GM21529 (cell line): ENCODE data around the gene RAB3IL1.

Source experiments
- ATAC-seq: cut with Tn5 transposase; IDR thresholded peaks from one replicate; pipeline ENCODE4 v1.9.1; 2021; ENCODE audit not compliant: unreplicated experiment

RAB3IL1 gene

DNA sequence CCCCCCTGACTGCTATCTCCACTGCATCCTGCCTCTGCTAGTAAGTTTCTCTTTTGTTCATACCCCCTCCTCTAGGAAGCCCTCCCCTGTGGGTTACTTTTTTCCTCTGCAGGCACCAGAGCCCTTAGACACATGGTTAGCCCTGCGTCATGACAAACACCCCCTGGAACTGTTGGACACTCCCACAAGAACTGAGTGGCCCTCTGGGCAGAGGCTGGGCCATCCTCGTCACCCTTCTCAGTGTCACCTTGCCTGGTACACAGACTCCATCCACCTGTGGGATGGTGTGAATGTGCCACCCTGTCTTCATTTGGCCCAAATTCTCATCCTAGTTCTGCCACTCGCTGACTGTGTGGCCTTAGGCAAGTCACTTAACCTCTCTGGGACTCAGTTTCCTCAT is 4.1 kb upstream of the RAB3IL1 start:
- ATAC-seq: no peak

- ATAC-seq: no peak
Observed at GRCh38 chr11:61919705-61920631, 2.6 kb upstream of the RAB3IL1 start.

- no peak for ATAC-seq
Observed at GRCh38 chr11:61918938-61919704, 1.8 kb upstream of the RAB3IL1 start.

- no peak for ATAC-seq
Observed at GRCh38 chr11:61918251-61918937, 1.0 kb upstream of the RAB3IL1 start.

DNA sequence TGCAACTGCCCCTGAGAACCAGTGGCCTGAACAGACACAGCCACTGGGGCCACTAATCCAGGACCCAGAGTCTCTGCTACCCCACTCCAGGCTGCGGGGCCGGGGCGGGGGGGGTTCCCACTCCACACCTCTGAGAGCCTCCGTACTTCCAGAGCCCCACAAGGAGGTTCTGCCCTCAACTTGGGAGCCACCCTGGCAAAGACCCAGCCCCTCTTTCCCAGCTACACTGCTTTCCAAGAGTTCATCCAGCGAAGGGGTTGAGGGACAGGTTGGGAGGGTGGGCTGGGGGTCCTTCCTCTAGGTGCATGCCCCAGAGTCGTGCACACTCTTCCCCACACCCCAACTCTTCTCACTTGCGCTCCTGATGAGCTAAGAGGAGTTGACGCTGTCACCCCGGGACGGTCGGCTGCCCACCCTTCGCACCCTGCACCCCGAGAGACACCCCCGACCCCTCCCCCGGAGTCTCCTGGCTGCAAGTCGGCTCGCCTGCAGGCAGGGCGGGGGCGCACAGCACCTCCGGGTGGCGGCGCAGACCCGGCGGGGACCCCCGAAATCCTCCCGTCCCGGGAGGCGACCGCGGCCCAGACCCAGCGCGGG is 531 bp downstream of the RAB3IL1 start:
- no peak for ATAC-seq

DNA sequence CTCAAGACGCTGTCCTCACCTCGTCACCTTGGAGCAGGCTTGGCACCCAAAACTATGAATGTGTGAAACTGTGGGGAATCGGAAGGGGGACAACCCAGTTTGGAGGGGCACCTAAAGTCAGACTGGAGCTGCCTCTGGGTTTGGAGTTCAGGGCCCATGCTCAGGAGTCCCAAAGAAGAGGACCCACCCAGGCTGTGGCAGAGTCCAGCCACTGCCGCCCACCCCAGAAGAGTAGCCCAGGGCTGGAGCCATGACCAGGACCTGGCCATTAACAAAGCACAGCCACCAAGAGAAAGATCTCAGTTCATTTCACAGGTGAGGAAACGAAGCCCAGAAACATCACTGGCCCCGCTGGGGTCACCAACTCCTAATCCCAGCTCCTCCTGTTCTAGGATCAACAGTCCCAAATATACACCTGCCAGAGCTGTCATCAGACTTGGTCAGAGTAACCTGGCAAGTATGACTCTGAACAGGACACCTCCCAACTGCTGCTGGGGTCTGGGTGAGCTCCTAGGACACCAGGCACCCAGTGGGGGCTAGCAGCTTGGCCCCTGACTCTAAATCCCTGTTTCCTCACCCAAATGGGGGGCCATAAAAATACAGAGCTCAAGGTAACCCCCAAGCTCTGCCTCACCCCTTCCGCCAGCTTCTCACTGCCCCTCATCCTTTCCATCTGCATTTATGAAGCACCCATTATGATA is 2.7 kb downstream of the RAB3IL1 start:
- ATAC-seq: no peak

GRCh38 chr11:61913699-61914395 is 3.5 kb downstream of the RAB3IL1 start:
- no peak for ATAC-seq

- ATAC-seq: no peak
Observed at GRCh38 chr11:61912991-61913698, 4.2 kb downstream of the RAB3IL1 start.

DNA sequence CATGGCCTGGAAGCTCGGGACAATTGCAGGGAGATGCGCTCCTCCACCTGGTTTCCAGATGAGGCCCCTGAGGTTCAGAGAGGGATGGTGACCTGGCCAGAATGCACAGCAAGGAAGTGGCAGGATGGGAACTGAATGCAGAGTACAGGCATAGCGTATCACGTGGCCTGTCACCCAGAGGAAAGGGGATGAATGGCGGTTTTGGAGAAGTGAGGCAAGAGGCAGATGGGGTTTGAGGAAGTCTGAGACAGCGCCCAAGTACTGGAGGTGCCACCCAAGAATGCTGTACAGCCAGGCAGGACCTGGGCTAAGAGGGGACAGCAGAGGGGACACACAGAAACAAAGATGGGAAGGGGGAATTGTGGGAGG is 4.9 kb downstream of the RAB3IL1 start:
- no peak for ATAC-seq

DNA sequence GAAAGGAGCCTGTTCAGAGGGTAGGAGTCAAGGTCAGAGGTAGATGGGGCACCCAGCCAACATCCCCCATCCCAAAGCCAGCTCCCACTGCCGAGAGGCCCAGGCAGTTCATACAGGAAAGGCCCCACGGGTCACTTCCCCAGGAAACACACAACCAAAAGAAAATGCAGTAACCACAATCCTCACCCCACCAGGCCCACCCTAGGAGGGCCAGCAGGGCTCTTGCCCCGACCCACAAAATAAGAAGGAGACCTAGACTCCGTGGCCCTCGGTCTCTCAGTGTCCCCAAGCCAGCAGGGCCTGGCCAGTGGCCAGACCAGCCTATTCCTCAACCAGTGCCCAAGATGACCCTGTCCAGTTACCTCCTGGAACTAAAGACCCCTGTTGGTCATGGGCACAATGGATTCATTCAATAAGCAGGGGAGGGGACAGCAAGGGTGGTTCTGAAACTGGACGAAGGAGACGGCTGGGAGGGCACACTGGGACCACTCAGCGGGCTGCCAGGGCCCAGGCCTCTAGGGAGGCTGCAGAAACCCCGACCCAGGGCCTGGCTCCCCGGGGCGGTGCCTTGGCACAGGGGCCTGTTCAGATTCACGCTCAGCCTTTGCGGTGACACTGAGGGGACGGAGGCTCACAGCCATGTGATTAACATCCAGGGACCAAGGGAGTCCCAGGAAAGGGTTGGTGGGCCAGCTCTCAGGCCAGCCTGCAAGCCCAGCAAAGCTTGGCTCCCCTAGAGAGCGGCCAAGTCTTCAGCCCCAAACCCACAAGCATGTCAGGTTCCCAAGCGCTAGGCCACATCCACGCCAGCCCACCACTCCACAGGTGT is 5.5 kb downstream of the RAB3IL1 start:
- ATAC-seq: no peak

DNA sequence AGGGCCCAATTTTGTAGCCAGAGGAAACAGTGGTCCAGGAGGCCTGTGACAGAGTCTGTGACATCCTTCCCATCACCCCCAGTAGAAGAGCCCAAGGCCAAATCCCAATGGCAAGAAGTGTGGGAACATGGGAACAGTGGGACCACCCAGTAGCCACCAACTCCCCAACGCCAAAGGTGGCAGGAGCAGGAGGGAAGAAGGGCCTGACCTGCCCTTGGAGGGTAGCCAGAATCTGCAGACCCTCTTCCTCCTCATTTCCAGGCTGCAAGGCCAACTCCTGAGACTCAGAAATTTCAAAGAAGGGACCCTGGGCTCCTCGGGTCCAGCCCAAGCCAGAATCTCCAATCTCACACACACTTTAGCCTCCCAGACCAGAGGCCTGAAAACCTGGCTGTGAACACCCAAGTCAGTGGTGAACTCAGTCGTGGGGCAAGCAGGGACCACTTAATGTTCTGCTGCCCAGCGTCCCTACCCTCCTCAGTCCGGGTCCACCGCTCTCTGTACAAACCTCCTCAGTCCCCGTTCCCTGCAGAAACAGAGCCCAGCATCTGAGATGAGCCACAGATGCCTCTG is 6.2 kb downstream of the RAB3IL1 start:
- no peak for ATAC-seq

- no peak for ATAC-seq
Observed at GRCh38 chr11:61910187-61911127, 6.9 kb downstream of the RAB3IL1 start.

- ATAC-seq: no peak
Observed at GRCh38 chr11:61908730-61909316, 8.5 kb downstream of the RAB3IL1 start.

DNA sequence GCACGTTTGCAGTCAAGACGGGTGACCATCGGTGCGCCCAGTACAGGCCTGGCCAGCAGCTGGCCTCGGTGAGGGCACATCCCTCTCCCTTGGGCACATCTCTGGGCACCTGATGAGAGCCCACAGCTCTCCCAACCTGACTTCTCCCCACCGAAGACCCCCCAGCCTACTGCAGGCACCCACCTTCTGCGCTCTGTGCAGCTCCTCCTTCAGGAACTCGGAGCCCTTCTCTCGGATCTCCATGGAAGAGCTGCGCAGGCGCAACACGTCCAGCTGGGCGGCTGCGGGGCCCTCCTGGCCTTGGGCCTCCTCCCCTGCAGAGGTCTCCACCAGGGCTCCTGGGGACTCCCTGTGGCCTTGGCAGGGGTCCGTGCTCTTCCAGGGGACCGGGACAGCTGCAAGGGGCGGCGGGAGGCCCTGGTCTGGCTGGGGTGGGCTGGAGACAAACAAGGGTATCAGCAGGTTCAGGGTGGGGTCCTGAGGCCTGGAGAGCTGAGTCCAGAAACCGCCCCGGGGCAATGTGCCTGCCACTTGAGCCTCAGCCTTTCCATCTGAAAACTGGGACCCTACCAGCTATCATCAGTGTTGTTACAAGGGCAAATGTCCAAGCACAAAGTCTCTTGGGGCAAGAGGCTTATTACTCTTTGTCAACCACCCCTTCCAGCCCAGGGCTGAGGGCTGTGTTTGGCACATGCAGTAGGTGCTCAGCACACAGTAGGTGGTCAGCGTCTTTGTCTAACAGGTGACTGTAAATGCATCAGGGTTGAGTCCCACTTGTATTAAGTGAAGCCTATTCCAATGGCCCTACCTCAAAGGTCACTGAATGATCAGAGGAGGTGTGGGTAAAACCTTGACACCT is 9.3 kb downstream of the RAB3IL1 start:
- no peak for ATAC-seq

DNA sequence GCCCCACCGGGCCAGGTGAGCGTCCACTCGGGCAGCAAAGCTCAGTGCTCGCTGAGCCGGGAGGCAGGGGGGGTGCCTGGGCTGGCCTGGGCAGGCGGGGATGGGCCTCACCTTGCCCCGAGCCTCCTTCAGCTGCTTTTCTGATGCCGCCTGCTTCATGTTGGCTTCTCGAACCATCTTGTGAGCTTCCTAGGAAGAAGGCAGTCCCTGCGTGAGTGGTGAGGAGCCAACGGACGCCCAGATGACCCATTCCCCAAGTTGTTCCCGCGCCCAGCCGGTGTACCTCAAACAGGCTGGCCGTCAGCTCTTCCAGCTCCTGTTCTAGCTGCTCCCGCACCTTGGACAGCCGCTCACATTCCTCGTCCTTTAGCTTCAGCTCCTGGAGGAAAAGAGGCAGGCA is 10.1 kb downstream of the RAB3IL1 start:
- no peak for ATAC-seq

- ATAC-seq: no peak
Observed at GRCh38 chr11:61906522-61906909, 10.8 kb downstream of the RAB3IL1 start.
